Astrocyte (in vitro differentiated cells and primary cell): ENCODE data around the gene IL1R2. TPM values are rescaled to one million over a fixed set of nuclear protein-coding genes. Genes with fewer than 3 reads are reported as not detected.

Experiments
- DNase-seq: peaks from one replicate; pipeline ENCODE4 v3.0.0-alpha.2; 2010; ENCODE audit warnings: low read depth
- FAIRE-seq: peaks from 2 replicates; lab custom pipeline; 2011; peaks lifted over from hg19 to GRCh38; lab: Jason Lieb, UNC
- H2AFZ ChIP-seq: 2 replicates; pipeline ENCODE4 v1.6.0; 2012; ENCODE audit warnings: low read depth, low read length, inconsistent platforms
- H3K27ac ChIP-seq: 2 replicates; pipeline ENCODE4 v1.5.1; 2011; ENCODE audit warnings: low read depth, low read length, inconsistent platforms
- H3K27me3 ChIP-seq: 2 replicates; pipeline ENCODE4 v1.6.0; 2011; ENCODE audit warnings: low read length, inconsistent platforms; ENCODE audit not compliant: insufficient read depth
- H3K36me3 ChIP-seq: 2 replicates; pipeline ENCODE4 v1.5.1; 2011; ENCODE audit warnings: low read length, inconsistent platforms; ENCODE audit not compliant: insufficient read depth
- H3K4me1 ChIP-seq: 2 replicates; pipeline ENCODE4 v1.5.1; 2011; ENCODE audit warnings: low read length, inconsistent platforms; ENCODE audit not compliant: insufficient read depth
- H3K4me2 ChIP-seq: 2 replicates; pipeline ENCODE4 v1.6.0; 2012; ENCODE audit warnings: low read length, inconsistent platforms
- H3K4me3 ChIP-seq: 2 replicates; pipeline ENCODE4 v1.5.1; 2011; ENCODE audit warnings: low read depth, mild to moderate bottlenecking, low read length, inconsistent platforms; ENCODE audit not compliant: insufficient read depth
- H3K79me2 ChIP-seq: 2 replicates; pipeline ENCODE4 v1.6.0; 2012; ENCODE audit warnings: mild to moderate bottlenecking, low read length, inconsistent platforms; ENCODE audit not compliant: insufficient read depth
- H3K9ac ChIP-seq: 2 replicates; pipeline ENCODE4 v1.6.0; 2012; ENCODE audit warnings: mild to moderate bottlenecking, low read length, inconsistent platforms
- H3K9me3 ChIP-seq: 2 replicates; pipeline ENCODE4 v1.5.1; 2012; ENCODE audit warnings: low read depth, mild to moderate bottlenecking, low read length, inconsistent platforms; ENCODE audit not compliant: insufficient read depth
- H4K20me1 ChIP-seq: 2 replicates; pipeline ENCODE4 v1.6.0; 2012; ENCODE audit warnings: low read length, inconsistent platforms; ENCODE audit not compliant: insufficient read depth
- H3K27ac Mint-ChIP-seq: one replicate; pipeline ENCODE4 v1.8.0; 2021; ENCODE audit warnings: mild to moderate bottlenecking, mixed read lengths; ENCODE audit not compliant: unreplicated experiment
- H3K27me3 Mint-ChIP-seq: one replicate; pipeline ENCODE4 v1.8.0; 2021; ENCODE audit warnings: low read depth, mixed read lengths; ENCODE audit not compliant: unreplicated experiment
- H3K36me3 Mint-ChIP-seq: one replicate; pipeline ENCODE4 v1.8.0; 2021; ENCODE audit warnings: low read depth, mixed read lengths; ENCODE audit not compliant: unreplicated experiment
- H3K4me1 Mint-ChIP-seq: one replicate; pipeline ENCODE4 v1.8.0; 2021; ENCODE audit warnings: low read depth, mixed read lengths; ENCODE audit not compliant: unreplicated experiment
- H3K4me3 Mint-ChIP-seq: one replicate; pipeline ENCODE4 v1.8.0; 2021; ENCODE audit warnings: mild to moderate bottlenecking, moderate library complexity, mixed read lengths; ENCODE audit not compliant: unreplicated experiment
- H3K9me3 Mint-ChIP-seq: one replicate; pipeline ENCODE4 v1.8.0; 2021; ENCODE audit warnings: mild to moderate bottlenecking, mixed read lengths; ENCODE audit not compliant: unreplicated experiment
- EZH2 ChIP-seq: IDR thresholded peaks from 2 replicates; pipeline ENCODE4 v1.6.1; 2012; ENCODE audit warnings: mild to moderate bottlenecking, low read length, inconsistent platforms; ENCODE audit not compliant: insufficient read depth
- total RNA-seq: library from RNA; stranded (reverse); gene quantifications from 2 replicates; pipeline ENCODE4 v1.2.1, GENCODE V29; 2021
- TF ChIP-seq, protein P1 (sequence below): IDR thresholded peaks from 2 replicates; pipeline ENCODE4 v1.5.1; 2011; ENCODE audit warnings: low read depth, mild to moderate bottlenecking, inconsistent platforms, low read length, moderate library complexity; ENCODE audit not compliant: insufficient read depth

IL1R2 gene
- total RNA-seq, 1 donor from 2014 or later: 0.34 TPM

DNA sequence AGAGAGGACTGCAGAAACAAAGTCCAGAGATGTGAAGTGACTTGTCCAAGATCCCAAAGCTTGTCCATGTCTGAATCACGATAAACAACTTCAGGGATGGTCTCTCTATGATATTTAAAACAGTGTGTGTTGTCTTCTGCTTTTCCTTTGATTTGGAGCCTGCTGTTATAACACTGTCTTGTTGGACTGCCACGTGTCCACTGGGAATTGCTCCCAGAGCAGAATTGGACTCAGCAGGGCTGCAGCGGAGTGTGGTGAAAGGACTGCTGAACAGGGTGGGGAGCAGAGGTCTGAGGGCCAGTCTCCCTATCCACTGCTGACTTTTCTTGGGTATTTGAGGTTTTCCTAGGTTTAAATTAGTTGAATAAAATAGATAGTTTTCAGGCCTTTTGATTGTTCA, 68.3 kb downstream of the IL1R2 start:
- Mint-ChIP-seq H3K9me3 (no peaks in the 10 kb centered on the region), H3K36me3 (no peaks in the 10 kb centered on the region), H3K27me3 (peaks cover 17% of the 10 kb centered on the region), H3K4me3 (no peak overlapping the region), H3K4me1 (peaks cover 38% of the 10 kb centered on the region), H3K27ac (no peak overlapping the region)
- FAIRE-seq (no peak), DNase-seq (no peak)
- H3K4me1 ChIP-seq: peaks cover 37% of the 10 kb centered on the region
- H4K20me1 ChIP-seq: no peaks in the 10 kb centered on the region
- no peaks in the 10 kb centered on the region for H3K9me3 ChIP-seq
- H3K27ac ChIP-seq: no peak overlapping the region
- H3K4me3 ChIP-seq: no peak overlapping the region
- H3K9ac ChIP-seq: no peak overlapping the region
- H3K4me2 ChIP-seq: no peak overlapping the region
- H3K36me3 ChIP-seq: no peaks in the 10 kb centered on the region
- no peaks in the 10 kb centered on the region for H3K27me3 ChIP-seq
- H2AFZ ChIP-seq: no peak overlapping the region
- TF ChIP-seq, protein P1, sequence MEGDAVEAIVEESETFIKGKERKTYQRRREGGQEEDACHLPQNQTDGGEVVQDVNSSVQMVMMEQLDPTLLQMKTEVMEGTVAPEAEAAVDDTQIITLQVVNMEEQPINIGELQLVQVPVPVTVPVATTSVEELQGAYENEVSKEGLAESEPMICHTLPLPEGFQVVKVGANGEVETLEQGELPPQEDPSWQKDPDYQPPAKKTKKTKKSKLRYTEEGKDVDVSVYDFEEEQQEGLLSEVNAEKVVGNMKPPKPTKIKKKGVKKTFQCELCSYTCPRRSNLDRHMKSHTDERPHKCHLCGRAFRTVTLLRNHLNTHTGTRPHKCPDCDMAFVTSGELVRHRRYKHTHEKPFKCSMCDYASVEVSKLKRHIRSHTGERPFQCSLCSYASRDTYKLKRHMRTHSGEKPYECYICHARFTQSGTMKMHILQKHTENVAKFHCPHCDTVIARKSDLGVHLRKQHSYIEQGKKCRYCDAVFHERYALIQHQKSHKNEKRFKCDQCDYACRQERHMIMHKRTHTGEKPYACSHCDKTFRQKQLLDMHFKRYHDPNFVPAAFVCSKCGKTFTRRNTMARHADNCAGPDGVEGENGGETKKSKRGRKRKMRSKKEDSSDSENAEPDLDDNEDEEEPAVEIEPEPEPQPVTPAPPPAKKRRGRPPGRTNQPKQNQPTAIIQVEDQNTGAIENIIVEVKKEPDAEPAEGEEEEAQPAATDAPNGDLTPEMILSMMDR: no peak
- no peak for TF ChIP-seq EZH2
- H3K79me2 ChIP-seq: no peaks in the 10 kb centered on the region

DNA sequence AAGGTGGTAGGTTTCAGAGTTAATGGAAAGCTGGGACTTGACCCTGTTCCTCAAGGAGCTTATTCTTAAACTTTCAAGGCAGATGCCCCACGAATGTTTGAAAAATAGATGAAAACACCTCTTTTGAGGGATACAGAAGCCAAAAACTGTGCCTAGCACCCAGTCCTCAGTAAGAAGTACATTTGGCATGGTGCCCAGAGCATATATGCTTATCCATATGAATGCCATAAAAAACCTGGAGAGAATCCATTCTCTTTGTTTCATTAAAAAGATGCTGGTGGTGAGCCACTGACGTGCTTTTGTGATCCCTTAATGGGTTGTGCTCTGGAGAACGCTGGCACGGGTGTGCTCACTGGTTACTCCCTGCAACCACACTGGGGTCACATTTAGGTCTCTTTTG, 69.0 kb downstream of the IL1R2 start:
- Histone ChIP-seq H3K9ac (no peak overlapping the region), H4K20me1 (no peaks in the 10 kb centered on the region), H3K4me3 (no peak overlapping the region), H3K4me1 (peaks cover 45% of the 10 kb centered on the region), H3K27ac (no peak overlapping the region), H2AFZ (no peak overlapping the region), H3K79me2 (no peaks in the 10 kb centered on the region), H3K27me3 (no peaks in the 10 kb centered on the region), H3K4me2 (no peak overlapping the region), H3K9me3 (no peaks in the 10 kb centered on the region), H3K36me3 (no peaks in the 10 kb centered on the region)
- Mint-ChIP-seq H3K27me3 (peaks cover 17% of the 10 kb centered on the region), H3K4me3 (no peak overlapping the region), H3K36me3 (no peaks in the 10 kb centered on the region), H3K27ac (no peak overlapping the region), H3K9me3 (no peaks in the 10 kb centered on the region), H3K4me1 (peaks cover 45% of the 10 kb centered on the region)
- TF ChIP-seq, protein P1: no peak
- no peak for TF ChIP-seq EZH2
- no peak for DNase-seq
- no peak for FAIRE-seq

DNA sequence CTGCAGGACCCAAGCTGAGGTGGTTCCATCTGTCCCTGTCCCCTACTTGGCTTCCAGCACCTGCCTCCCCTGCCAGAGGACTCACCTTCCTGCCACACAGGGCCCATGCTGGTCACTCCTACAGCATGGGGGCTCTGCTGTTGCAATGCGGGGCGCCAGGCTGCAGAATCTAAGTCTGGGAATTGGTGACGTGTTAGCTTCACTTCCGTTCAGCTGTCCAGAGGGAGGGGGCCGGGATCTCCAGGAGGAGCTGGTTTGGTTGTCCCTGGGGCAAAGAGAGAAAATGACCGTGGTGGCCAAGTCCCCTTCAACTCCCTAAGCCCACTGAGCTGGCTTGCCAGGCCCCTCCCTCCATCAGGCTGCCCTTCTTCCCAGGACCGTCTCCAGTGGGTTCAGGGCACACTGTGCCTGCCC, 69.5 kb downstream of the IL1R2 start:
- DNase-seq: no peak
- Histone ChIP-seq H3K27ac (no peak overlapping the region), H4K20me1 (no peaks in the 10 kb centered on the region), H3K4me3 (no peak overlapping the region), H3K9ac (no peak overlapping the region), H2AFZ (no peak overlapping the region), H3K4me2 (no peak overlapping the region), H3K4me1 (peaks cover 49% of the 10 kb centered on the region), H3K9me3 (no peaks in the 10 kb centered on the region), H3K36me3 (no peaks in the 10 kb centered on the region), H3K79me2 (no peaks in the 10 kb centered on the region), H3K27me3 (no peaks in the 10 kb centered on the region)
- Mint-ChIP-seq H3K27me3 (peaks cover 17% of the 10 kb centered on the region), H3K4me3 (no peak overlapping the region), H3K9me3 (no peaks in the 10 kb centered on the region), H3K36me3 (no peaks in the 10 kb centered on the region), H3K27ac (no peak overlapping the region), H3K4me1 (peaks cover 50% of the 10 kb centered on the region)
- TF ChIP-seq, protein P1: no peak
- FAIRE-seq: no peak
